GM12878 (cell line): ENCODE data around the gene SMIM17. TPM values are rescaled to one million over a fixed set of nuclear protein-coding genes. Genes with fewer than 3 reads are reported as not detected.

Experiments
- ATAC-seq: fragments of 200-7000 bp; cut with Tn5 transposase; 3 replicates; pipeline ENCODE4 v1.9.1; 2020; ENCODE audit warnings: mild to moderate bottlenecking, moderate library complexity
- BruUV-seq: library from RNA; stranded (reverse); fragments of 400-500 nt; replicated peaks from 2 replicates; lab custom pipeline; 2021; lab: Mats Ljungman, UMichigan
- CTCF ChIA-PET: fragments of 300-600 bp; sonication (Branson Sonifier 250); formaldehyde crosslinking; extraction: SDS; loops from one replicate; lab custom pipeline; 2021; ENCODE audit warnings: inconsistent platforms; lab: Yijun Ruan, JAX
- POLR2A ChIA-PET: fragments of 350-600 bp; formaldehyde crosslinking; extraction: SDS; loops from one replicate; lab custom pipeline; 2021; ENCODE audit warnings: inconsistent platforms; lab: Charles Lee
- RAD21 ChIA-PET: fragments of 300-600 bp; sonication (Branson Sonifier 250); formaldehyde crosslinking; loops from one replicate; lab custom pipeline; 2023; ENCODE audit warnings: antibody characterized with exemption; ENCODE audit not compliant: unreplicated experiment; lab: Charles Lee
- SMC1A ChIA-PET: fragments of 300-600 bp; sonication (Branson Sonifier 250); formaldehyde crosslinking; loops from one replicate; lab custom pipeline; 2023; ENCODE audit not compliant: unreplicated experiment, uncharacterized antibody; lab: Charles Lee
- DNase-seq: peaks from one replicate; pipeline ENCODE4 v3.0.0-alpha.2; 2011; ENCODE audit warnings: low read depth, low spot score
- FAIRE-seq: peaks from 3 replicates; lab custom pipeline; 2011; peaks lifted over from hg19 to GRCh38; lab: Jason Lieb, UNC
- H2AFZ ChIP-seq: 2 replicates; pipeline ENCODE4 v1.6.0; 2011; ENCODE audit warnings: low read depth, low read length, control low read depth; ENCODE audit not compliant: control insufficient read depth
- H3K27ac ChIP-seq: 2 replicates; pipeline ENCODE4 v1.5.1; 2011; ENCODE audit warnings: control low read depth; ENCODE audit not compliant: control insufficient read depth, insufficient read depth
- H3K27me3 ChIP-seq, 2 experiments: replicated peaks in 1 of 2; 2 replicates each; pipeline versions ENCODE4 v1.6.0 to v1.6.1; 2011; ENCODE audit warnings: low read length in 1 of 2; ENCODE audit not compliant: control insufficient read depth in 2 of 2, insufficient read depth in 2 of 2
- H3K36me3 ChIP-seq, 2 experiments: 2 replicates each; pipeline ENCODE4 v1.5.1; 2011; ENCODE audit warnings: low read length in 1 of 2; ENCODE audit not compliant: control insufficient read depth in 2 of 2, insufficient read depth in 2 of 2
- H3K4me1 ChIP-seq: 2 replicates; pipeline ENCODE4 v1.6.1; 2011; ENCODE audit warnings: mild to moderate bottlenecking, low read length, moderate library complexity, mixed read lengths; ENCODE audit not compliant: control insufficient read depth, insufficient read depth
- H3K4me2 ChIP-seq: 2 replicates; pipeline ENCODE4 v1.6.0; 2011; ENCODE audit warnings: control low read depth; ENCODE audit not compliant: control insufficient read depth, insufficient read depth
- H3K4me3 ChIP-seq: fragments of 200-600 bp; sonication (generic); 2 replicates; pipeline ENCODE4 v1.5.1; 2016
- H3K79me2 ChIP-seq: 2 replicates; pipeline ENCODE4 v1.6.0; 2011; ENCODE audit warnings: low read length; ENCODE audit not compliant: control insufficient read depth, insufficient read depth
- H3K9ac ChIP-seq: 2 replicates; pipeline ENCODE4 v1.8.0; 2011; ENCODE audit warnings: low read length, control low read depth, mixed read lengths; ENCODE audit not compliant: control insufficient read depth, insufficient read depth
- H3K9me3 ChIP-seq: replicated peaks from 3 replicates; pipeline ENCODE4 v1.5.1; 2011; ENCODE audit warnings: mild to moderate bottlenecking, low read length; ENCODE audit not compliant: control insufficient read depth, insufficient read depth
- H4K20me1 ChIP-seq: 2 replicates; pipeline ENCODE4 v1.6.0; 2011; ENCODE audit not compliant: control insufficient read depth, insufficient read depth
- BCL11A ChIP-seq: IDR thresholded peaks from 2 replicates; pipeline ENCODE4 v1.6.1; 2011; ENCODE audit warnings: low read depth, low read length
- BHLHE40 ChIP-seq, 2 experiments: fragments of 450-650 bp in 1 of 2; IDR thresholded peaks; 2 replicates each; pipeline ENCODE4 v1.6.1; 2011 to 2017; ENCODE audit warnings: low read depth in 2 of 2, borderline replicate concordance in 1 of 2, improper control_type of control experiment in 1 of 2, low read length in 1 of 2, mild to moderate bottlenecking in 1 of 2
- CHD1 ChIP-seq: IDR thresholded peaks from 2 replicates; pipeline ENCODE4 v1.6.1; 2012; ENCODE audit warnings: low read depth, low read length, improper control_type of control experiment
- JUNB ChIP-seq: IDR thresholded peaks from 2 replicates; pipeline ENCODE4 v1.6.1; 2016; ENCODE audit warnings: antibody characterized with exemption, mild to moderate bottlenecking
- MEF2B ChIP-seq: fragments of 450-650 bp; IDR thresholded peaks from 2 replicates; pipeline ENCODE4 v1.6.1; 2018; ENCODE audit warnings: mild to moderate bottlenecking, moderate library complexity; ENCODE audit not compliant: partially characterized antibody, poor library complexity, severe bottlenecking
- MTA3 ChIP-seq: IDR thresholded peaks from 2 replicates; pipeline ENCODE4 v1.6.1; 2012; ENCODE audit warnings: low read length, inconsistent platforms, borderline replicate concordance
- MYC ChIP-seq: IDR thresholded peaks from 2 replicates; pipeline ENCODE4 v1.6.1; 2011; ENCODE audit warnings: mild to moderate bottlenecking, low read length, moderate library complexity, inconsistent platforms; ENCODE audit not compliant: insufficient read depth, insufficient replicate concordance, insufficient read length, severe bottlenecking
- NFYB ChIP-seq: IDR thresholded peaks from 2 replicates; pipeline ENCODE4 v1.6.1; 2011; ENCODE audit warnings: low read depth, mild to moderate bottlenecking, low read length, improper control_type of control experiment, moderate library complexity; ENCODE audit not compliant: insufficient read depth
- SPI1 ChIP-seq: IDR thresholded peaks from 2 replicates; pipeline ENCODE4 v1.6.1; 2011; ENCODE audit warnings: low read depth, mild to moderate bottlenecking, low read length, moderate library complexity, borderline replicate concordance; ENCODE audit not compliant: insufficient read depth
- YBX1 ChIP-seq: fragments of 450-650 bp; IDR thresholded peaks from 2 replicates; pipeline ENCODE4 v1.6.1; 2016; ENCODE audit warnings: antibody characterized with exemption
- ZBED1 ChIP-seq: IDR thresholded peaks from 2 replicates; pipeline ENCODE4 v1.6.1; 2016; ENCODE audit warnings: borderline replicate concordance
- ZNF384 ChIP-seq: IDR thresholded peaks from 2 replicates; pipeline ENCODE4 v1.6.1; 2012; ENCODE audit warnings: low read depth, mild to moderate bottlenecking, low read length, improper control_type of control experiment, borderline replicate concordance
- ZZZ3 ChIP-seq: IDR thresholded peaks from 2 replicates; pipeline ENCODE4 v1.6.1; 2011; ENCODE audit warnings: low read depth; ENCODE audit not compliant: control insufficient read depth, insufficient read length
- WGBS: methylation state at CpG from one replicate; pipeline ENCODE4 v1.1.6; 2016; ENCODE audit warnings: low lambda C conversion rate; ENCODE audit not compliant: insufficient replicate concordance, insufficient coverage; ENCODE audit errors: missing lambda C conversion rate; 5-methylcytosine and 5-hydroxymethylcytosine counted together
- in situ Hi-C: fragments of 300-500 bp; cut with MboI; formaldehyde crosslinking; loops from 9 replicates; pipeline ENCODE4 v1.14.3; 2018; ENCODE audit warnings: mixed read lengths
- intact Hi-C: fragments of 100-400 bp; cut with micrococcal nuclease; formaldehyde crosslinking; loops from one replicate; pipeline ENCODE4 v1.14.2; 2022; ENCODE audit not compliant: unreplicated experiment
- polyA plus RNA-seq, 11 experiments: library from polyadenylated mRNA; depleted of rRNA in 4 of 11; unstranded in 6 of 11; stranded (reverse) in 5 of 11; fragments of >200 nt; fragmentation: Nextera tagmentation in 4 of 11; fragmentation: Illumina TruSeq in 1 of 11; extraction: Ambion mirVana in 4 of 11; extraction: Trizol in 1 of 11; gene quantifications; 1 replicate in 1 of 11; 2 replicates in 10 of 11; pipeline versions ENCODE4 v1.2.1 to v1.2.3, GENCODE V29; 2011 to 2016; ENCODE audit warnings: inconsistent platforms in 2 of 11, missing spikeins in 2 of 11, low read depth in 1 of 11
- total RNA-seq, 4 experiments: library from RNA; depleted of rRNA in 3 of 4; stranded (reverse); fragments of >200 nt in 3 of 4; fragmentation: Illumina TruSeq in 1 of 4; extraction: Trizol in 1 of 4; gene quantifications; 2 replicates each; pipeline versions ENCODE4 v1.2.1 to v1.2.3, GENCODE V29; 2013 to 2021
- TF ChIP-seq, protein P1 (sequence below): fragments of 450-650 bp; IDR thresholded peaks from 2 replicates; pipeline ENCODE4 v1.6.1; 2017; ENCODE audit warnings: mild to moderate bottlenecking, moderate library complexity
- TF ChIP-seq, protein P2 (sequence below): IDR thresholded peaks from 2 replicates; pipeline ENCODE4 v1.6.1; 2012; ENCODE audit warnings: low read depth, low read length, improper control_type of control experiment
- TF ChIP-seq, protein P3 (sequence below): IDR thresholded peaks from 2 replicates; pipeline ENCODE4 v1.6.1; 2012; ENCODE audit warnings: low read depth, low read length, improper control_type of control experiment
- TF ChIP-seq, protein P4 (sequence below): IDR thresholded peaks from 2 replicates; pipeline ENCODE4 v1.6.1; 2012; ENCODE audit warnings: low read length, inconsistent platforms

SMIM17 gene
- total and polyA plus RNA-seq, 10 of the 15 experiments (the other 5 are each of a cell fraction or from before 2014, with no cell fraction given) = 0.07 to 0.23 (median 0.17) TPM; not detected in 6

DNA sequence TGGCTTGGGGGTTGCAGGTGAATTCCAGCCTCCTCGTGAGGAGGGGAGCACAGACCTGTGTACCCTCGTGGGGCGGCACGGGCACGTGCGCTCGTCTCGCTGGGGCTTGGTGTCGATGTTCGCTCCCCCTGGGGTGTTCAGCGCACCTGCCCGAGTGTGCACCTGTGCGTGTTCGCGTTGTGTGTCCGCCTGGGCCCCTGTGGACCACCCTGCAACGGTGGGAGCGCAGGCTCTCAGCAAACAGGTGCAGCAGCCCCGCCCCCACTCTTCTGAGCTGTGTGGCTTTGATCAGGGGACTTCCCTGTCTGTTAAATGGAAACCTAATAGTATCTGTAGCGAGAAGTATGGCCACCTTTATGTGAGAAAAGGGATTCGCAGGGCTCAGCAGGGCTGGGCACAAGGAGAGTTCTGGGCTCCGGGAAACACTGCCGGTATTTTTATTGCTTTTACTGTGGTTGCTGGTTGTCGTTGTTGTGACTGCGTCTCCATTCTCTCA is 549 bp downstream of the SMIM17 start:
- Histone ChIP-seq H2AFZ (no peak overlapping the region), H3K4me2 (no peak overlapping the region), H3K79me2 (no peaks in the 10 kb centered on the region), H4K20me1 (no peaks in the 10 kb centered on the region), H3K27ac (no peak overlapping the region), H3K27me3 (no peaks in the 10 kb centered on the region), H3K9ac (no peak overlapping the region), H3K4me3 (no peak overlapping the region), H3K36me3 (no peaks in the 10 kb centered on the region), H3K9me3 (no peaks in the 10 kb centered on the region; the same call in 2 of the 3 replicates), H3K4me1 (no peaks in the 10 kb centered on the region)
- no peak for DNase-seq
- WGBS = 62% methylated on average over 25 of the region's 25 CpGs
- intact Hi-C loops = no loop called here
- FAIRE-seq = no peak
- no peak for TF ChIP-seq CHD1
- TF ChIP-seq, protein P1, sequence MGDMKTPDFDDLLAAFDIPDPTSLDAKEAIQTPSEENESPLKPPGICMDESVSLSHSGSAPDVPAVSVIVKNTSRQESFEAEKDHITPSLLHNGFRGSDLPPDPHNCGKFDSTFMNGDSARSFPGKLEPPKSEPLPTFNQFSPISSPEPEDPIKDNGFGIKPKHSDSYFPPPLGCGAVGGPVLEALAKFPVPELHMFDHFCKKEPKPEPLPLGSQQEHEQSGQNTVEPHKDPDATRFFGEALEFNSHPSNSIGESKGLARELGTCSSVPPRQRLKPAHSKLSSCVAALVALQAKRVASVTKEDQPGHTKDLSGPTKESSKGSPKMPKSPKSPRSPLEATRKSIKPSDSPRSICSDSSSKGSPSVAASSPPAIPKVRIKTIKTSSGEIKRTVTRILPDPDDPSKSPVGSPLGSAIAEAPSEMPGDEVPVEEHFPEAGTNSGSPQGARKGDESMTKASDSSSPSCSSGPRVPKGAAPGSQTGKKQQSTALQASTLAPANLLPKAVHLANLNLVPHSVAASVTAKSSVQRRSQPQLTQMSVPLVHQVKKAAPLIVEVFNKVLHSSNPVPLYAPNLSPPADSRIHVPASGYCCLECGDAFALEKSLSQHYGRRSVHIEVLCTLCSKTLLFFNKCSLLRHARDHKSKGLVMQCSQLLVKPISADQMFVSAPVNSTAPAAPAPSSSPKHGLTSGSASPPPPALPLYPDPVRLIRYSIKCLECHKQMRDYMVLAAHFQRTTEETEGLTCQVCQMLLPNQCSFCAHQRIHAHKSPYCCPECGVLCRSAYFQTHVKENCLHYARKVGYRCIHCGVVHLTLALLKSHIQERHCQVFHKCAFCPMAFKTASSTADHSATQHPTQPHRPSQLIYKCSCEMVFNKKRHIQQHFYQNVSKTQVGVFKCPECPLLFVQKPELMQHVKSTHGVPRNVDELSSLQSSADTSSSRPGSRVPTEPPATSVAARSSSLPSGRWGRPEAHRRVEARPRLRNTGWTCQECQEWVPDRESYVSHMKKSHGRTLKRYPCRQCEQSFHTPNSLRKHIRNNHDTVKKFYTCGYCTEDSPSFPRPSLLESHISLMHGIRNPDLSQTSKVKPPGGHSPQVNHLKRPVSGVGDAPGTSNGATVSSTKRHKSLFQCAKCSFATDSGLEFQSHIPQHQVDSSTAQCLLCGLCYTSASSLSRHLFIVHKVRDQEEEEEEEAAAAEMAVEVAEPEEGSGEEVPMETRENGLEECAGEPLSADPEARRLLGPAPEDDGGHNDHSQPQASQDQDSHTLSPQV = no peak
- no peak for TF ChIP-seq MTA3
- no peak for TF ChIP-seq NFYB
- TF ChIP-seq BCL11A = no peak
- TF ChIP-seq ZBED1 = no peak
- no peak for TF ChIP-seq SPI1
- TF ChIP-seq JUNB = no peak
- no peak for TF ChIP-seq MEF2B
- no peak for TF ChIP-seq BHLHE40 (IDR thresholded peaks at IDR 0.05; ENCODE audit: borderline replicate concordance in 1 of 2, low read depth in 2 of 2, low read length in 1 of 2)
- TF ChIP-seq, protein P2, sequence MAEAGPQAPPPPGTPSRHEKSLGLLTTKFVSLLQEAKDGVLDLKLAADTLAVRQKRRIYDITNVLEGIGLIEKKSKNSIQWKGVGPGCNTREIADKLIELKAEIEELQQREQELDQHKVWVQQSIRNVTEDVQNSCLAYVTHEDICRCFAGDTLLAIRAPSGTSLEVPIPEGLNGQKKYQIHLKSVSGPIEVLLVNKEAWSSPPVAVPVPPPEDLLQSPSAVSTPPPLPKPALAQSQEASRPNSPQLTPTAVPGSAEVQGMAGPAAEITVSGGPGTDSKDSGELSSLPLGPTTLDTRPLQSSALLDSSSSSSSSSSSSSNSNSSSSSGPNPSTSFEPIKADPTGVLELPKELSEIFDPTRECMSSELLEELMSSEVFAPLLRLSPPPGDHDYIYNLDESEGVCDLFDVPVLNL = no peak
- no peak for TF ChIP-seq ZNF384
- TF ChIP-seq MYC = no peak
- TF ChIP-seq, protein P3, sequence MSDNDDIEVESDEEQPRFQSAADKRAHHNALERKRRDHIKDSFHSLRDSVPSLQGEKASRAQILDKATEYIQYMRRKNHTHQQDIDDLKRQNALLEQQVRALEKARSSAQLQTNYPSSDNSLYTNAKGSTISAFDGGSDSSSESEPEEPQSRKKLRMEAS = no peak
- TF ChIP-seq, protein P4, sequence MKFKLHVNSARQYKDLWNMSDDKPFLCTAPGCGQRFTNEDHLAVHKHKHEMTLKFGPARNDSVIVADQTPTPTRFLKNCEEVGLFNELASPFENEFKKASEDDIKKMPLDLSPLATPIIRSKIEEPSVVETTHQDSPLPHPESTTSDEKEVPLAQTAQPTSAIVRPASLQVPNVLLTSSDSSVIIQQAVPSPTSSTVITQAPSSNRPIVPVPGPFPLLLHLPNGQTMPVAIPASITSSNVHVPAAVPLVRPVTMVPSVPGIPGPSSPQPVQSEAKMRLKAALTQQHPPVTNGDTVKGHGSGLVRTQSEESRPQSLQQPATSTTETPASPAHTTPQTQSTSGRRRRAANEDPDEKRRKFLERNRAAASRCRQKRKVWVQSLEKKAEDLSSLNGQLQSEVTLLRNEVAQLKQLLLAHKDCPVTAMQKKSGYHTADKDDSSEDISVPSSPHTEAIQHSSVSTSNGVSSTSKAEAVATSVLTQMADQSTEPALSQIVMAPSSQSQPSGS = no peak
- no peak for TF ChIP-seq YBX1
- TF ChIP-seq ZZZ3 = no peak
- CTCF ChIA-PET = no interaction called here
- no peak for ATAC-seq
- SMC1A ChIA-PET = no interaction called here
- POLR2A ChIA-PET = no interaction called here
- RAD21 ChIA-PET = no interaction called here
- in situ Hi-C loops = no loop called here
- BruUV-seq = no TSS peak
